NCI-H2107 treated with DMSO at 0.1 percent for 48 hours (cell line): Measurements from ENCODE around the gene MRPL53.
"Not testable (repeated sequence)": the region's sequence is repeated elsewhere in the genome, so short reads cannot be mapped to it uniquely, and the experiment has no call there.

ENCODE experiments used
- DNase-seq: peaks from one replicate; lab custom pipeline; 2025; ENCODE audit not compliant: unreplicated experiment; lab: John Stamatoyannopoulos, UW

Gene MRPL53

GRCh38 chr2:74454654-74455511, 17.6 kb downstream of the MRPL53 start, which contains the start of gene INO80B:
TSS of gene INO80B (plus strand) at chr2:74455087. CDS start at chr2:74455117, 30 bp downstream.
- DNase-seq = peak; percentile 94

- DNase-seq = no peak
Observed at GRCh38 chr2:74450570-74451190, 21.8 kb downstream of the MRPL53 start.

GRCh38 chr2:74448771-74449170, 23.7 kb downstream of the MRPL53 start:
- no peak for DNase-seq

- DNase-seq = no peak
Observed at GRCh38 chr2:74447230-74447999, 25.1 kb downstream of the MRPL53 start.

- no peak for DNase-seq
Observed at GRCh38 chr2:74444498-74445318, 27.8 kb downstream of the MRPL53 start.

- DNase-seq = not testable (repeated sequence)
Observed at GRCh38 chr2:74442483-74443297, 29.8 kb downstream of the MRPL53 start.

GRCh38 chr2:74441690-74442482, 30.6 kb downstream of the MRPL53 start, which contains the start of gene RTKN:
TSS of gene RTKN (minus strand) at chr2:74441937. CDS start at chr2:74441816, 121 bp downstream.
- no peak for DNase-seq

- no peak for DNase-seq
Observed at GRCh38 chr2:74441170-74441689, 31.2 kb downstream of the MRPL53 start.

- DNase-seq = no peak
Observed at GRCh38 chr2:74440378-74441169, 31.9 kb downstream of the MRPL53 start.

- DNase-seq = no peak
Observed at GRCh38 chr2:74439803-74440377, 32.6 kb downstream of the MRPL53 start.

- no peak for DNase-seq
Observed at GRCh38 chr2:74439373-74439772, 33.1 kb downstream of the MRPL53 start.

GRCh38 chr2:74438248-74438647, 34.2 kb downstream of the MRPL53 start:
- DNase-seq = no peak

GRCh38 chr2:74436848-74437695, 35.4 kb downstream of the MRPL53 start:
- no peak for DNase-seq

DNA sequence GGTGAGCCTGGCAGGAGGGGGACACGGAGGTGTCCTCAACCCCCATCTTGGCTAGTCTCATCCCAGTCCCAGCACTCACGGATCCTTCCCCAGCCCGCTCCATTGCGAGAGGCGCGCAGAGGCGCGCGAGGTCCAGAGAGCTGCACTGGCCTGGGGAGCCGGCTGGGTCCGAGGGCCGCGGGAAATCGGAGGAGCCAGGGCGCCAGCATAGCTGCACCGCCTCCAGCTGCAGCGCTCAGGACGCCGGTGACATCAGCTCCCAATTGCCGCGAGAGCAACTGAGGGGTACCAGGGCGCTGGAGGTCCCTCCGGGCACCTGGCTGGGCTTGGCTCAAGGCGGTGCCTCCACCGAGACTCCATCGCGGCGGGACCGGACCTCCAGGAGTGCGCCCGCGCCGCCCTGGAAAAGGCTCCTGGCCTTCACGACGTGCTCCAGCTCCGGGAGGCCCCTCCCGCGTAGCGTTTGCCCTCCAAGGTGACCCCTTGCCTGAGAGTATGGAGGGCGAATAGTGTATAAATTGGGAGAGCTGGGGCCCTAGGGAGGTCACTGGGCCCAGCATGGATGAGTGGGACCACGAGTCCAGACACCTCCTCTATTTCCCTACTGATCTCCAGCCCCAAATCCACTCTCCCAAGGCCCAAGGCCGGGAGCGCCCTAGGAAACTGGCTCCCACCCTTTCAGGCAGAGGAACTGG, 36.2 kb downstream of the MRPL53 start:
- DNase-seq = no peak

DNA sequence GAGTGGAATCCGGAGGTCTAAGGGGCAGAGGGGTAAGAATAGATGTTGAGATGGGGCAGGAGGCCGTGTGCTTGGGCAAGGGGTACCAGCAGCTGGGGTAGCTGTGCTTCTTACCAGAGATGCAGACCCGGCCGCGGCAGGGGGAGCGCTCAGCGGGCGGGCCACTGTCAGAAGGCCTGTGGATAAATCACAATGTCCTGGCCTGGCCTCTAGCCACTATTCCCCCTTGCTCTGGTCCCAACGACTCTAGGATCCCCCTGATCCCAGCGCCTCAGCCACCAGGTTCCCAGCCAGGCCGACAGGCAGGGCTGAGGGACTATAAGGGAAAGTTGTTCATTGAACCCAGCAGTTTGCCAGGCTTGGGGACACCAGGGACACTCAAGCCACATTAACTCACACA, 42.0 kb downstream of the MRPL53 start:
- DNase-seq = no peak
